ENCODE data around the gene CAMK1G.

DNA sequence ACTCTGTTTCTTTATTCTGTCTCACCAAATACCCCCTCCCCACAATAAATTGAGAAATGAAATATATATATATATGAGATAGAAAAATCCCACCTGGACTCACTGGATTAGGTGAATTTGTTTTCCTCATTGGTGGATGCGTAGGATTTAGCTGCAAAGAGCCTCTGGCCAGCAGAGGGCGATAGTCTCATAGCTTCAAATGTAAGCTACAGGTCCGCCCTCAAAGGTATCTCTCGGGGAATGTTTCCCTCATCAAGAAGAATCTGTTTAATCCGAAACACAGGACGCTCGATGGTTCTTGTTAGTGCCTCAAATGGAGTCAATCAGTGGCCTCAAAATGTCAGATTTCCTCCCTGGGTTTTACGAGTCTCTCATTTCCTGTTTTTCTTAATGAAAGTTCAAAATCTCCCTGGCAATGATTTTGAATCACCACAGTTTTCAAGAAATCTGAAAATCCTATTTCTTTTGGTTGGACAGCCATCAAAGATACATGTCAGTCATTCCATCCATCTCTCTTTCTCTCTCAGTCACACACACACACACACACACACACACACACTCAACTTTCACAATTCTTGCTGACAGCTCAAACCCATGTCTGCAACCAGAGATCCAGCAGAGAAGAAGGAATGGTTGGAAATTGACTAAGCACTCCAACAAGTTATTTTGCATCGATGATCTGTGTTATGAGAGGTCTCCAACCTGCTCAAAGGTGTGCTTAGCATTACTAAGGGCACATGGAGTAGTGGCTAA lies 13.9 kb upstream of the CAMK1G start:
- TF ChIP-seq POLR2A (IDR thresholded peaks at IDR 0.05) (no peak), POLR2AphosphoS5 (IDR thresholded peaks at IDR 0.05) (no peak)
